Keratinocyte (primary cell): Measurements from ENCODE around the gene PRELID1. TPM values are rescaled to one million over a fixed set of nuclear protein-coding genes. Genes with fewer than 3 reads are reported as not detected.
A peak's percentile ranks its signal among the peaks of the same experiment; 100 is the strongest.
"Not testable (repeated sequence)": the region's sequence is repeated elsewhere in the genome, so short reads cannot be mapped to it uniquely, and the experiment has no call there.

Experiments used
- DNase-seq: peaks from one replicate; pipeline ENCODE4 v3.0.0-alpha.2; 2011; ENCODE audit warnings: low read depth, missing footprints, low spot score
- FAIRE-seq: peaks from 2 replicates; lab custom pipeline; 2011; peaks lifted over from hg19 to GRCh38; lab: Jason Lieb, UNC
- H2AFZ ChIP-seq: 2 replicates; pipeline ENCODE4 v1.6.0; 2012; ENCODE audit warnings: low read length, control low read depth, inconsistent platforms; ENCODE audit not compliant: control insufficient read depth
- H3K27ac ChIP-seq: 2 replicates; pipeline ENCODE4 v1.5.1; 2011; ENCODE audit warnings: low read length; ENCODE audit not compliant: control insufficient read depth, insufficient read depth
- H3K27me3 ChIP-seq: 3 replicates; pipeline ENCODE4 v1.6.0; 2011; ENCODE audit warnings: low read length; ENCODE audit not compliant: control insufficient read depth, insufficient read depth; ENCODE audit errors: extremely low read depth
- H3K36me3 ChIP-seq, 2 experiments: 2 replicates in 1 of 2; 3 replicates in 1 of 2; pipeline ENCODE4 v1.5.1; 2011; ENCODE audit warnings: low read length in 2 of 2, mild to moderate bottlenecking in 1 of 2; ENCODE audit not compliant: control insufficient read depth in 2 of 2, insufficient read depth in 2 of 2; ENCODE audit errors: extremely low read depth in 1 of 2
- H3K4me1 ChIP-seq: 3 replicates; pipeline ENCODE4 v1.5.1; 2011; ENCODE audit warnings: low read length; ENCODE audit not compliant: control insufficient read depth, insufficient read depth; ENCODE audit errors: extremely low read depth
- H3K4me2 ChIP-seq: 3 replicates; pipeline ENCODE4 v1.6.0; 2011; ENCODE audit warnings: low read depth, low read length; ENCODE audit not compliant: control insufficient read depth, insufficient read depth; ENCODE audit errors: extremely low read depth
- H3K4me3 ChIP-seq, 3 experiments: fragments of 200-600 bp in 1 of 3; sonication (generic) in 1 of 3; 2 replicates in 2 of 3; 3 replicates in 1 of 3; pipeline ENCODE4 v1.5.1; 2011 to 2016; ENCODE audit warnings: low read length in 3 of 3, mild to moderate bottlenecking in 3 of 3, control low read depth in 2 of 3, inconsistent platforms in 1 of 3, low read depth in 1 of 3, mixed read lengths in 1 of 3, mixed run types in 1 of 3, moderate library complexity in 1 of 3; ENCODE audit not compliant: control insufficient read depth in 2 of 3, insufficient read depth in 2 of 3; ENCODE audit errors: extremely low read depth in 1 of 3
- H3K79me2 ChIP-seq: 2 replicates; pipeline ENCODE4 v1.6.0; 2012; ENCODE audit warnings: low read length; ENCODE audit not compliant: control insufficient read depth, insufficient read depth
- H3K9ac ChIP-seq: 3 replicates; pipeline ENCODE4 v1.6.0; 2011; ENCODE audit warnings: low read length; ENCODE audit not compliant: control insufficient read depth, insufficient read depth; ENCODE audit errors: extremely low read depth
- H3K9me1 ChIP-seq: 3 replicates; pipeline ENCODE4 v1.6.0; 2011; ENCODE audit warnings: low read length; ENCODE audit not compliant: control insufficient read depth, insufficient read depth; ENCODE audit errors: extremely low read depth
- H3K9me3 ChIP-seq: 2 replicates; pipeline ENCODE4 v1.5.1; 2012; ENCODE audit warnings: low read depth, low read length; ENCODE audit not compliant: control insufficient read depth
- H4K20me1 ChIP-seq: 3 replicates; pipeline ENCODE4 v1.6.0; 2011; ENCODE audit warnings: low read length; ENCODE audit not compliant: control insufficient read depth, insufficient read depth; ENCODE audit errors: extremely low read depth
- CTCF ChIP-seq, 3 experiments: IDR thresholded peaks in 1 of 3; conservative IDR thresholded peaks in 1 of 3; optimal IDR thresholded peaks in 1 of 3; 2 replicates in 2 of 3; 3 replicates in 1 of 3; pipeline versions ENCODE3 to v1.5.1; 2011; ENCODE audit warnings: low read length in 3 of 3, mild to moderate bottlenecking in 3 of 3, moderate library complexity in 2 of 3, control low read depth in 1 of 3, inconsistent platforms in 1 of 3; ENCODE audit not compliant: insufficient read depth in 2 of 3; ENCODE audit errors: extremely low read depth in 1 of 3
- EZH2 ChIP-seq: IDR thresholded peaks from one replicate; pipeline ENCODE4 v1.6.1; 2012; ENCODE audit warnings: inconsistent platforms, mild to moderate bottlenecking, low read length, moderate library complexity
- dilution Hi-C: fragments of 300-500 bp; cut with MboI; formaldehyde crosslinking; loops from one replicate; pipeline ENCODE4 v1.7.0; 2020; ENCODE audit warnings: low sequenced_read_pairs; ENCODE audit not compliant: extremely low pct_ligation_motif_present
- polyA plus RNA-seq, 5 experiments: library from polyadenylated mRNA; depleted of rRNA in 3 of 5; stranded (reverse) in 3 of 5; stranded (forward) in 1 of 5; unstranded in 1 of 5; fragments of >200 nt; gene quantifications; 1 replicate in 1 of 5; 2 replicates in 3 of 5; 3 replicates in 1 of 5; pipeline versions ENCODE4 v1.2.1 to v1.2.3, GENCODE V29; 2011 to 2012; ENCODE audit warnings: missing spikeins in 2 of 5, low read depth in 1 of 5, low replicate concordance in 1 of 5

PRELID1 gene
- polyA plus RNA-seq, 1 donor (not counting 4 experiments of a cell fraction or from before 2014, with no cell fraction given), result 245 TPM

GRCh38 chr5:177303925-177304391, 359 bp downstream of the PRELID1 start:
- TF ChIP-seq CTCF (optimal IDR thresholded peaks at IDR 0.05 in 1 of 3, IDR thresholded peaks at IDR 0.05 in 1 of 3, conservative IDR thresholded peaks at IDR 0.05 in 1 of 3; ENCODE audit: extremely low read depth in 1 of 3, insufficient read depth in 2 of 3, low read length in 3 of 3) (no peak), EZH2 (no peak)
- Histone ChIP-seq H3K79me2 (peaks cover 21% of the 10 kb centered on the region), H3K9me1 (peaks cover 10% of the 10 kb centered on the region), H3K9me3 (no peaks in the 10 kb centered on the region), H3K27me3 (no peaks in the 10 kb centered on the region), H3K36me3 (peaks cover 5 to 21% of the 10 kb centered on the region in 2 experiments), H3K4me3 (peak overlapping the region; percentile 84 to 87 (median 85)), H4K20me1 (peaks cover 10% of the 10 kb centered on the region), H3K27ac (peak overlapping the region; percentile 86), H3K9ac (peak overlapping the region; percentile 98), H3K4me2 (peak overlapping the region; percentile 61), H2AFZ (peak overlapping the region; percentile 54), H3K4me1 (peaks cover 48% of the 10 kb centered on the region)
- FAIRE-seq (no peak), DNase-seq (no peak)
- dilution Hi-C loops, result no loop called here

GRCh38 chr5:177304392-177305119, 957 bp downstream of the PRELID1 start:
- peaks cover 21% of the 10 kb centered on the region for H3K79me2 ChIP-seq
- no peaks in the 10 kb centered on the region for H3K9me3 ChIP-seq
- H3K27ac ChIP-seq, result peak overlapping the region; percentile 86
- peaks cover 10% of the 10 kb centered on the region for H3K9me1 ChIP-seq
- no peak overlapping the region for H2AFZ ChIP-seq
- FAIRE-seq (no peak), DNase-seq (no peak)
- H4K20me1 ChIP-seq, result peaks cover 10% of the 10 kb centered on the region
- peaks cover 47% of the 10 kb centered on the region for H3K4me1 ChIP-seq
- TF ChIP-seq EZH2 (no peak), CTCF (optimal IDR thresholded peaks at IDR 0.05 in 1 of 3, IDR thresholded peaks at IDR 0.05 in 1 of 3, conservative IDR thresholded peaks at IDR 0.05 in 1 of 3; ENCODE audit: extremely low read depth in 1 of 3, insufficient read depth in 2 of 3, low read length in 3 of 3) (no peak)
- H3K27me3 ChIP-seq, result no peaks in the 10 kb centered on the region
- dilution Hi-C loops, result no loop called here
- peak overlapping the region; percentile 98 for H3K9ac ChIP-seq
- H3K4me2 ChIP-seq, result peak overlapping the region; percentile 61
- peaks cover 5 to 21% of the 10 kb centered on the region in 2 experiments for H3K36me3 ChIP-seq
- H3K4me3 ChIP-seq, result peak overlapping the region; percentile 84 to 87 (median 85)

GRCh38 chr5:177306103-177306640, 2.6 kb downstream of the PRELID1 start:
- H3K4me2 ChIP-seq, FAIRE-seq, H3K4me3 ChIP-seq, H4K20me1 ChIP-seq, dilution Hi-C loops, H3K9me3 ChIP-seq, H2AFZ ChIP-seq, H3K9me1 ChIP-seq, DNase-seq, H3K27me3 ChIP-seq: not testable (repeated sequence)
- peaks cover 21% of the 10 kb centered on the region for H3K79me2 ChIP-seq
- peaks cover 5 to 21% of the 10 kb centered on the region in 2 experiments for H3K36me3 ChIP-seq
- H3K4me1 ChIP-seq, result peaks cover 40% of the 10 kb centered on the region
- peak overlapping the region; percentile 21 for H3K27ac ChIP-seq
- peak overlapping the region; percentile 6 for H3K9ac ChIP-seq
